HG03064 (cell line): Measurements from ENCODE around the gene TRIM6.
"Not testable (repeated sequence)": the region's sequence is repeated elsewhere in the genome, so short reads cannot be mapped to it uniquely, and the experiment has no call there.

Experiments
- ATAC-seq: cut with Tn5 transposase; IDR thresholded peaks from one replicate; pipeline ENCODE4 v1.9.1; 2021; ENCODE audit warnings: low read depth; ENCODE audit not compliant: unreplicated experiment

Gene TRIM6

GRCh38 chr11:5596607-5597201 lies at the start of gene TRIM6:
TSS of gene TRIM6 (plus strand) at chr11:5596637. CDS start at chr11:5596898, 261 bp downstream.
- peak; percentile 57 for ATAC-seq

- peak; percentile 70 for ATAC-seq
These were observed 48.5 kb upstream of the TRIM6 start for GRCh38 chr11:5547982-5548381.

- ATAC-seq = no peak
These were observed 48.0 kb upstream of the TRIM6 start, which contains the start of gene OR52H1 for GRCh38 chr11:5548440-5548839. TSS of gene OR52H1 (minus strand) at chr11:5548540. CDS start at chr11:5545505, 3,035 bp downstream.

- ATAC-seq = no peak
These were observed 45.9 kb upstream of the TRIM6 start for GRCh38 chr11:5550440-5551095.

- ATAC-seq = no peak
These were observed 43.1 kb upstream of the TRIM6 start for GRCh38 chr11:5553343-5553742.

GRCh38 chr11:5556596-5557188 lies 39.7 kb upstream of the TRIM6 start:
- no peak for ATAC-seq

GRCh38 chr11:5557751-5558150 lies 38.7 kb upstream of the TRIM6 start:
- no peak for ATAC-seq

GRCh38 chr11:5564259-5565019 lies 32.0 kb upstream of the TRIM6 start:
- ATAC-seq = no peak

- ATAC-seq = no peak
These were observed 21.8 kb upstream of the TRIM6 start for GRCh38 chr11:5574654-5575053.

- ATAC-seq = no peak
These were observed 21.3 kb upstream of the TRIM6 start for GRCh38 chr11:5575152-5575551.

- ATAC-seq = no peak
These were observed 19.3 kb upstream of the TRIM6 start for GRCh38 chr11:5577101-5577500.

GRCh38 chr11:5580577-5580976 lies 15.9 kb upstream of the TRIM6 start, which contains the start of gene OR52B6:
TSS of gene OR52B6 (plus strand) at chr11:5580877. CDS start at chr11:5580877, 0 bp downstream.
- no peak for ATAC-seq

GRCh38 chr11:5581014-5581413 lies 15.4 kb upstream of the TRIM6 start:
- ATAC-seq = no peak

- not testable (repeated sequence) for ATAC-seq
These were observed 12.0 kb upstream of the TRIM6 start for GRCh38 chr11:5584458-5584857.

- not testable (repeated sequence) for ATAC-seq
These were observed 6.5 kb upstream of the TRIM6 start for GRCh38 chr11:5589906-5590305.

GRCh38 chr11:5591613-5592012 lies 4.8 kb upstream of the TRIM6 start:
- ATAC-seq = no peak

GRCh38 chr11:5592615-5593014 lies 3.8 kb upstream of the TRIM6 start:
- ATAC-seq = no peak

GRCh38 chr11:5593146-5593545 lies 3.3 kb upstream of the TRIM6 start:
- ATAC-seq = no peak

GRCh38 chr11:5597953-5598352 lies 1.5 kb downstream of the TRIM6 start:
- ATAC-seq = no peak

- ATAC-seq = peak; percentile 73
These were observed 4.0 kb downstream of the TRIM6 start for GRCh38 chr11:5600374-5600851.

- not testable (repeated sequence) for ATAC-seq
These were observed 6.4 kb downstream of the TRIM6 start for GRCh38 chr11:5602791-5603190.
